Stimulated activated CD8-positive, alpha-beta memory T cell treated with anti-CD3 and anti-CD28 coated beads, Interleukin-4, amount 100 ng/mL, for 24 hours (primary cell): ENCODE measurements around the gene UNC5B.
"Not testable (repeated sequence)": the region's sequence is repeated elsewhere in the genome, so short reads cannot be mapped to it uniquely, and the experiment has no call there.

ENCODE experiments used
- DNase-seq: peaks from one replicate; pipeline ENCODE4 v3.0.0-alpha.2; 2020; ENCODE audit warnings: low read depth

The UNC5B gene

DNA sequence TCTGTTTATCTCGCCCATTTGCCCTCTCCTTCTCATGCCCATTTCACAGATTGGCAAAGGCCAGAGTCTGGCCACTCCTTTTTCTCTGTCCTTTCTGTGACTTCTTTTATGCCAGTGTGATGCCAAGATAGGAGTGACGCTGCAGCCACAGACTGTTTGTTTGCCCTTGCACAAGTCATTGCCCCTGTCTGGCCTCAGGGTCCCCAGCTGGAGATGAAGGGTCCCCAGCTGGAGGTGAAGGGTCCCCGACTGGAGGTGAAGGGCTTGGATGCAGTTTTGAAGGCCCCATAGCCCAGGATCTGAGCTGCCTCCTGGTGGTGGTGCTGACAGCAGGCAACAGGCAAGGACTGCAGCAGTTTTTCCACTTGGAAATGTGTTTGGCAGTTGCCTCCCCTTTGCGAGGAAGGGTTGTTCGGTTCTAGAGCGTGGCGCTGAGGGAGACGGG is 55.9 kb downstream of the UNC5B start:
- no peak for DNase-seq

DNA sequence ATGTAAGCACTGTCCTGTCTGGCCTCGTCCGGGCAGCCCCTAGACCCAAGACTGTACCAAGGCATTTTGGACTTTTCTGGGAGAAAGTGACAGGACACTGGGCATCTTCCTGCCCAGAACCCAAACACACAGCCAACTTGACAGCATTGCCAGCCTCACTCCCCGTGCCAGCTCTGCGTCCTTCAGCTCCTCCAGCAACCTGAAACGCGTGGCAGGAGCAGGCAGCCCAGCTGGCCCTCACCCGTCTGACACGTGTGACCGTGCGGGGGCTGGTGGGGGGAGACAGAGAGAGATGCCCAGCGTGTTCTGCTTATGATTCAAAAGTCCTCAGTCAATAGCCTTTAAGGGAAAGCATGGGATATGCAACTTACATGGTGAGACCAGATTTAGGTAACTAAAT is 56.4 kb downstream of the UNC5B start:
- no peak for DNase-seq

DNA sequence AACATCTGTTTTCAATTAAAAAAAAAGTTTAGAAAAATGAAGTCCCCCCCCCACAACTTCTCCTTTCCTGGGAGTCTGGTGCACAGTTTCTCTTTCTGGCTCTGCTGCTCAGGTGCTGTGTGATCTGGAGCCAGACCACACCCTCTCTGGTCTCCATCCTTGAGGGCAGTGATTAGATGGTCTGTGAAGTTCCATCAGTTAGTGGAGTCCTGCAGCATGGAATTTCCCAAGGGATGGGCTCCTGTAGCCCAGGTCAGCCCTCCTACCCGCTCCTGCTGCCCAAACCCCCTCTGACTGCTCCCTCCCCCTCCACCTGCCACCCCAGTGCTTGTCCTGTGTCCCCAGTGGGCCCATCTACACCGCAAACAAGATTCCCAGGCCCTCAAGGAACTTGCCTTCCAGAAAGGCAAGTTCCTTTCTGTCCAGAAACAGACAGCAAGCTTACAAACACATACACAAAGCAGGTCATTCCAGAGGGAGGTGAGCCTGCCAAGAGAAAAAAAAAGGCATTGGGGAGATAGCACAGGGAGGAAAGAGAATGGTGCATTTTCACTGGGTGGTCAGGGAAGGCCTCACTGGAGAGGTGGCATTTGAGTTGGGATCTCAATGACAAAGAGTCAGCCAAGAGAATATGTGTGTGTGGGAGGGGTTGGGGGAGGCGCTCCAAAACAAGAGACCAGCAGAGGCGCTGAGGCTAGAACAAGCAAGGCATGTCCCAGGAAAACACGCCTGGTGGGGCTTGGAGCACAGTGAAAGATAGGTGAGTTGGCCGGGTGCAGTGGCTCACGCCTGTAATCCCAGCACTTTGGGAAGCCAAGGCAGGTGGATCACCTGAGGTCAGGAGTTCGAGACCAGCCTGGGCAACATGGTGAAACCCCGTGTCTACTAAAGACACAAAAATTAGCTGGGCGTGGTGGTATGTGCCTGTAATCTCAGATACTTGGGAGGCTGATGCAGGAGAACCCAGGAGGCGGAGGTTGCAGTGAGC is 57.2 kb downstream of the UNC5B start:
- no peak for DNase-seq

DNA sequence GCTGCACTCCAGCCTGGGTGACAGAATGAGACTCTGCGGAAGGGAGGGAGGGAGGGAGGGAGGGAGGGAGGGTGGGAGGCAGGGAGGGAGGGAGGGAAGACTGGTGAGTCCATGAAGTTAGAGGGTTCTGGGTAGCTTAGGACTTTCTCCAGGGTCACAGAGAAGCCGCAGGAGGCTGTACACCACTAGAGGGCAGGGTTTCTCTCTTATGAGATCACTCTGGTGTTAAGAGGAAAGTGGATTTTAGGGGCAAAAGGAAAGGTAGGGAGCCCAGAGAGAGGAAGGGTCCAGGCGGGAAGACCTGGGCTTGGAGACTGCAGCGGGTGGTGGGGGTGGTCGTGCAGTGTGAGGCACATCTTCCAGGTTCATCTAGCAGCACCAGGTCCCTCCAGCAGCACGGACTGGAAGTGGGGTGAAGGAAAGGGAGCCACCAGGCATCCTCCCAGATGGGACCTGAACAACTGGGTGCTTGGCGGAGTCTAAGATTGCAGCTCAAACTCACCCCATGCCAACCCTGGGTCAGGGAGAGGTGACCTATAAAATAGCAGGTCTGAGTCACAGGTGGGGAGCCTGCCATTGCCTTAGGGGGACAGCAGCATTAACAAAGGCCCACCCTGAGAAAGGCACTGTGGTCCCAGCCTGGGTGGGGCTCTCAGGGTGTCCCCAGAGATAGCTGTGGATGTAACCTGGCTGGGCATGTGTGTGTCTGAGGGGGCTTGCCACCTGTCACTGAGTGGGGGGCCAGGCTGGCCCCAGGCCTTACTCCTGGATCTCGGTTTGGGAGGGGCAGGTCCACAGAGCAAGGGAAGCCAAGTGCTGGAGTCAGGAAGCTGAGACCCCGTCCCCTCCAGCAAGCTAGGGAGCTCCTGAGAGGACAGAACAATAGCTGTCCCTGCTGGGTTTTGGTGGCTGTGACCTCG is 58.2 kb downstream of the UNC5B start:
- no peak for DNase-seq

DNA sequence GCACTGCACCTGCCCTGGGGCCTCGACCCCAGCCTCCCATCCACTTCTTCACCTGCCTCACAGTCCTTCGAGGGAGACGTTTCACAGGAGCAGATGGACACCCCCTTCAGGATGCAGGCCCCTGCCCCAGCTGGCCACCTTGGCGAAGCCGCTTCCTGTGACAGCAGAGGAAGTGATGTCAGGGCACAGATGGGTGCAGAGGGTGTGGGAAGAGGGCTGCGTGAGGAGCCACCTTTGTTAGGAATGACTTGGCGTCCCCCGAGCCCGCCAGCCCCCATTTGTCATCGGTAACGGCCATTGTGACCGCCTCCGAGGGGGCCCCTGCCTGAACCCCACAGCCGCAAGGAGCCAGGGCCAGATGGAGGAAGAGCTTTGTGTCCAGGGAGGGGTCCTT is 59.3 kb downstream of the UNC5B start:
- DNase-seq = no peak

DNA sequence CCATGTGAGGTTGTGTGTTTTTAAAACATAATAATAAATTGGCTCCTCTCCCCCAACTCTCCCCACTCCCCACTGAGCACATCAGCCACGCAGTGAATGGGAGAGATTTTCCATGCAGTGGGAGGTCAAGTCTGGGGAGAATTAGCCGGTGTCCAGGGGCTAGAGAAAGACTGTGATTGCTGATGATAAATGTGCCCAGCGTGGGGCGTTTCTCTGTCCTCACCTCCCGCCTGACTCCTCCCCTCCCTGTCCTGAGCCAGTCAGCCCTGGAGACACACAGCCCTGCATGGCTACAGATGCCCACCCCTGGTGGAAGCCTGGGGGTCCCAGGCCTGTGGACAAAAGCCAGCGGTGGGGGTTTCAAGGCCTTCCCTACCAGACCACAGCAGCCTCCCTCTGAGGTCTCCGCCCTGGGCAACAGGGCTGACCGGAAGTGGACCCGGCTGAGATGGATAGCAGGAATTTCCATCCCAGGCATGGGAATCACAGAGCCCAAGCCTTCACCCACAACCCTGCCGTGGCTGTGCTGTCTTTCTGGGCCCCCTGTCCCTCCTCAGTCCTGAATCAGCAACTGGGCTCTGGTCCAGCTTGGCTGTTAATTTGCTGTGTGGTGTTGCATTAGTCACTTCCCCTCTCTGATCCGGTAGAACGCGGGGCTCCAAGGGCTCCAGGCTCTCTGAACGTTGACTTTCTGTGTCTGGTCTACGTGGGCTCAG is 59.8 kb downstream of the UNC5B start:
- no peak for DNase-seq

DNA sequence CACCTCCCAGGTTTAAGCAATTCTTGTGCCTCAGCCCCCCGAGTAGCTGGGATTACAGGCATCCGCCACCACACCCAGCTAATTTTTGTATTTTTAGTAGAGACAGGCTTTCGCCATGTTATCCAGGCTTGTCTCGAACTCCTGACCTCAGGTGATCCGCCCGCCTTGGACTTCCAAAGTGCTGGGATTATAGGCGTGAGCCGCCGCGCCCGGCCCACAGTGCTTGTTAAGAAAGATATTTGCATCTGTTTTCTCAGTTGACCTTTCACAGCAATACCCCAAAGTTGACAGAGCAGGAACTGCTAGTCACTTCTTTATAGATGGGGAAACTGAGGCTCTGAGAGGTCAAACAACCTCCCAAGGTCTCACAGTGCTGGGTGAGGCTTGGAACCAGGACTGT is 60.6 kb downstream of the UNC5B start:
- DNase-seq = not testable (repeated sequence)

DNA sequence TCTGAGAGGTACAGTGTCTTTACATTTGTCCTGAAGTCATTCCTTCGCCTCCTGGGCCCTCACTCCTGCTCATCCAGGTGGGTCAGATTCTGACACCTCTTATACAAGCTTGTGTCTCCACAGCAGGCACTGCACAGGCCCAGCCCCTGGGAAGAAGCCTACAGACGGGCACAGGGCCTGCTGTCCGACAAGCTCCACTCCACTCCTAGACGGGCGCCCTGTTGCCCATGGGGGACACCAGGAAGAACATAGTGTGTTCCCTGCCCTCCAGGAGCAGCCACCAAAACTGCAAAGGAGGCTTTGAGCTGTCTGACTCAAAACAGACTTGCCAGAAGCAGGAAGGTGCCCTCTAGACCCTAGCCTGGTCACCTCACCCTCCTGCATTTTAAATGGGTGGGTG is 61.1 kb downstream of the UNC5B start:
- no peak for DNase-seq

DNA sequence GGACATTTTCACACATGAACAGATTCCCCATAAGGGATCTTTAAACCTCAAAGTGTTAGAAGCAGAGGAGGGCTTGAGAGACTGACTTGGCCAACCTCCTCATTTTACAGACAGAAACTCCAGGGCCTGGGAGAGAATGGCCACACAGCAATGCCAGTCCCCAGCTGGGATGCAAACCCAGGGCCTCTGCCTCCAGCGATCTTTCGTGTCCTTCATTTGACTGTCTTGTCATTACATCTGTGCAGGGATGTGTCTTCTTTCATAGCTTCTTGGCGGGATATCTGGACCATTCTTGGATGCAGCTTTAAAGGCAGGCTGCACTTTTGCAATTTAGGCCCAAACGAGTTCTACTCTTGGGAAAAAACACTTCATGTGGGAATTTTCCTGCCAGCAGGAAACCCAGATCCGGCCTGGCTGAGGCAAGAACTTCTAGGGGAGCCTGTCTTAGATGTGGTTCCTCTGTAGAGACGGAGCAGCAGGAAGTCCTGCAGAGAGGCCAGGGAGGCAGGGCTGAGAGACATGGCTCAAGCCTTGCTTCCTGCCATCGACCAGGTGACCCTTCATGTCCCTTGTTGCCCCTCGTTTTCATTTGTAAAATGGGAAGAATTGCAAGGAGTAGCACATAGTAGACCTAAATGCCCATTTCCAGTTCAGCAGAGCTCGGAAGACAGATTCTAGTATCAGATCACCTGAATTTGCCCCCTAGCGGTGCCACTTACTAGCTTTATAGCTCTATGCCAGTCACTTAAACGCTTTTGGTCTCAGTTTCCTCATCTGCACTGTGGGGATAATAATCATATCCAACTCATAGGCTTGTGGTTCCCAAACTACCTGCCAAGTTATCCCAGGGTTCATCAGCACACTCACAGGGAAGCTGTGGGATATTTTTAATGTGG is 62.8 kb downstream of the UNC5B start:
- no peak for DNase-seq

DNA sequence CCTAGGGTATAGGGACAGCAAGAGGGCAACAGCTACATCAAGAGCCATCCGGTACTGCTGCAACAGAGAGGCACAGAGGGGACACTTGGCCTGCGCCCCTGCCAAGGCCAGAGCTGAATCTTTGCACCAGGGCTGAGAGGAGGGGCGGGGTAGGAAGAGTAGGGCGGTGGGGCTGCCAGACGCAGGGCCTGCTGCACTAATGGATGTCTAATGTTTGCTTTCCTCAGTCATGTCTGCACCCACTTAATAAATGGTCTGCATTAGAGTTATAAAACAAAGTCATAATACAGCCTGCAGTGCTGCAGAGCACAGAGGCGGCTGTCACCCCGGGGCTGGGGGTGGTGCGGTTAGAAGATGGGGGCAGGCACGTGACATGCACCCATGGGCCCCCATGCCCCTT is 64.5 kb downstream of the UNC5B start:
- DNase-seq = no peak

DNA sequence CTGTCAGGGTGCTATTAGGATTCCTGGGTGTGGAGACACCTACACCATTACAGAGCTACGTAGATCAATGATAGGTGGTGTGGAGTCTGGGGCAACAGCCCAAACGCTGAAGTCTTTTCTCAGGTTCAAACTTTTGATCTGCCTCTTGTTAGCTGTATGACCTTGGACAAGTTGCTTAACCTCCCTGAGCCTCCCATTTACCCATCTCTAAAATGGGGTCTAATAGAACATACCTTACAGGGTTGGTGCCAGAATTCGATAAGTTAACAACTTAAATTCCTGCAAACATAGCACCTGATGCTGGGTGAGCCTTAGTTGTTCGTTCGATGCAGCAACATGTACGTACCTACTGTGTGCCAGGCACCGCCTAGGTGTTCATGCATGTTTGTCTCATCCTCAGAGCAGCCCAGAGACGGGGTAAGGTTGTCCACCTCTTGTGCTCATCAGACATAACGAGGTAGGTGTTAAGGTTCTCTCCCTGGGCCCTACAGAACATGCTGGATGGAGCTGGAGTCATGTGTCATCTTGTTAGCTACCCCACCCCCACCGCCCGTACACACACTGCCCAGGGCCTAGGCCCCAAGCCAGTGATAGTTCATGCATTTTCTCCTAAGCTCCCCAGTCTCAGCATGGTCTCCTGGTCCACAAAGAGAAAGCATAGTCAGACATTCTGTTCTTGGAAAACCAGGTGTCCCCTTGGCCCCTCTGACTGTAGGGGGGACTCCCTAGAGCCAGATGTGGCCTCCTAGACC is 65.7 kb downstream of the UNC5B start:
- no peak for DNase-seq

DNA sequence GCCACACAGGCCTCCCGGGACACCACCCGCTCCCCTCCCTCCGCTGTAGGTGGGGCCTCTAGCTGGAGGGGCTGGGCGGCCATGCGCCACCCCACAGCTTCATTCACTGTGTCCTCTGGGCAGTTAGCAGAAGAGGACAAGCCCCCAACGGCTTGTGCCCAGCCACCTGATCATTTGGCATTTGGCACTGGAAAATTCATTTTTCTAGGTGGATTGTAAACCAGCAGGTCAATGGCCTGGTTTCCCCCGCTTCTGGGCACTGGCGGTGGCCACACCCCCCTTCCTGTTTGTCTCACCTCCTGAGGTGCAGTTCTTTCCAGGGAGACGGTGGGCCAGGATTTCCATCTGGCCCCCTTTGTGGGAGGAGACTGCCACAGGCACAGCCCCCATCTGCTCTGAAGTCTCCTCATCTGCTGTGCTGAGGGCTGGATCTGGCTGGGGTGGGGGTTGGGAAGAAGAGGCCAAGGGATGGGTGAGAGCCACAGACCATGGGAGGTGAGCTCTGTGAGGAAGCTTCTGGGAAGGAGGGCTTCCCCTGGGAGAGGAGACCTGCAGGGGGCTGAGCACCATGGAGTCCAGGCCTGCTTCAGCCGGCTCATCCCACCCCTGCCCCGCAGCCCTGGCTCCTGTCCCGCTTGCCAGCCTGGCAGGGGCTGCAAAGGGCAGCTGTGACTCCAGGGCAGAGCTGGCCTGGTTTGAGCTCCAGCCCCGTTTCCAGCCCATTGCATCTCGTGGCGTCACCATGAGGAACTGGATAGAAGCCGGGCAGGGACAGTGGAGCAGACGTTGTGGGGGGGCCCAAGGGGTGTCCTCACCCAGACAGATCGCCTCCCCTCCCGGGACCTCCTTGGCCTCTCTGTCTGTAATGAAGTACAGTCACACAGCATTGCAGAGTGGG is 66.6 kb downstream of the UNC5B start:
- no peak for DNase-seq

DNA sequence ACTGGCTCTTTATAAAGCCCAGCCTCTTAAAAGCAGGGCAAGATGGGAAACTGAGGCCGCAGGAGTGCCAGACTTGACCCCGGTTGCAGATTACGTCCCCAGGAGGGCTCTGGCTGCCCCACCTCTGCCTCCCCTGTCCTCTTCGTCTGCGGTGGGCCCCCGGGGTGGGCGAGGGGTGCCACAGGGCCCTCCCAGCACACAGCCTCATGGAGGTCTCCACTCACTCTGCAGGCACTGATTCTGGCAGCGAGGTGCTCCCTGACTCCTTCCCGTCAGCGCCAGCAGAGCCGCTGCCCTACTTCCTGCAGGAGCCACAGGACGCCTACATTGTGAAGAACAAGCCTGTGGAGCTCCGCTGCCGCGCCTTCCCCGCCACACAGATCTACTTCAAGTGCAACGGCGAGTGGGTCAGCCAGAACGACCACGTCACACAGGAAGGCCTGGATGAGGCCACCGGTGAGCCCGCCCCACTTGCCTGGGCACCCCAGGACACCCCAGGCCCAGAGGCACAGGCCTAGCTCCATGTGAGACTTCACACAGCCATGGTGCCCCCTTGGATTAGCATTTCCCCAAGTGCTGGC is 67.3 kb downstream of the UNC5B start:
- DNase-seq = no peak

DNA sequence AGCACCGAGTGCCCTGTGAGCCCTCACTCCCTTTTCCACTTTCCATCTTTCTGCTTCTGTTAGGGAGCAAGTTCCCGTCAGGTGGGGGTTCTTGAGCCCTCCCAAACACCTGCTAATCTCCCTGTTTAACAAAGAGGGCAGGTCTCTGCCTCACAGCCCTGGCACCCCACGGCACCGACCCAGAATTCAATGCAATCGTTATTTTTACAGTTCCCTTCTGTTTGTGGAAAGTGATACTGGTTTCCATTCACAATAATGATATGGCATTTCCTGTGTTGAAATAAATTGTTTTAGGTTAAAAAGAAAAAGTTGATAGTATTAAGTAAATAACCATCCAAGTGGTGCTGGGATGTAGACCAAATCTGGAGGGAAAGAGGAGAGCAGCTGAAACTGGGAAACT is 67.8 kb downstream of the UNC5B start:
- no peak for DNase-seq

DNA sequence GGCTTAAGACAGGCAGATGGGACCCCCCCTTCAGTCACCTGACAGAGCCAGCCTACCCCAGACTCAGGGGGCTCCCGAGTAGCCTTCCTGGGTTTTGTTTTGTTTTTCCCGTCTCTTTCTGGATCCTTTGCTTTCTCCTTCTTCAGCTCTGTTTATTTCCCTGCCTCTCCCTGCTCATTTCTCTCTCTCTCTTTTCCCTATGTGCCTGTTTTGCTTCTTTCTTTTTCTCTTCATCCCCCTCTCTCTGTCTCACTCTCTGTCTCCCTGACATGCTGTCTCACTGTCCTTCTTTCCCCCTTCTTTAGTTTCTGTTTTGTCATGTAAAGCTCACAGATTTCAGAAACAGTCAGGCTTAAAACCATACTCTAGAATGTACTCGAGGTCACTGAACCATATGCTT is 68.5 kb downstream of the UNC5B start:
- no peak for DNase-seq

DNA sequence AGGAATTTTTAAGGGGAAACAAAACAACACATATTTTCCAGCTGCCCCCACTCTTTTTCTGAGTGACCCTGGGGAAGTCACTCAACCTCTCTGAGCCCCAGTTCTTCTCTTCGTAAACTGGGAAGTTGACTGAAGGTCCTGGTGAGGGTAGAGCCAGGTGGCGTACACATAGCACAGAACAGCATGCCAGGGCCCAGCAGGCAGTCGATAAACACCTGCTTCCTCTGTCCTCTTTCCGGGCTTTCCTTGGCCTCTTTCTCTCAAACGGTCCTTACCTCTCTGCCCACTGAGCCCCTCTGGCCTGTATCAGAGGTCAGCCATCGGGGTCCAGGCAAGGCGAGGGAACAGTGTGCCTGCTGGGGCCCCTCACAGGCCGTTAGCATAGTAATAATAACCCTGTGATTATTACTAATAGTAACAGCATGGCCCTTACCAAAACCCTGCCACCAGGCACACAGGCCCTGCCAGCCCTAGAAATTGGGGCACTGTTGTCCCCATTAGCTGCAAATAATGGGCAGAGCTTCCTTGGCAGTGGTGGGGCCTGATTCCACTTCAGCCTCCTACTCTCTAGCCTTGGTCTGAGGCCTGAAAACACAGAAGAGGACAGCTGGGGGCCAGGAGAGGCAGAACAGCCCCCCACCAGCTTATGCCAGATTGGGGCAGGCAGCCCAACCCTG is 69.4 kb downstream of the UNC5B start:
- no peak for DNase-seq

DNA sequence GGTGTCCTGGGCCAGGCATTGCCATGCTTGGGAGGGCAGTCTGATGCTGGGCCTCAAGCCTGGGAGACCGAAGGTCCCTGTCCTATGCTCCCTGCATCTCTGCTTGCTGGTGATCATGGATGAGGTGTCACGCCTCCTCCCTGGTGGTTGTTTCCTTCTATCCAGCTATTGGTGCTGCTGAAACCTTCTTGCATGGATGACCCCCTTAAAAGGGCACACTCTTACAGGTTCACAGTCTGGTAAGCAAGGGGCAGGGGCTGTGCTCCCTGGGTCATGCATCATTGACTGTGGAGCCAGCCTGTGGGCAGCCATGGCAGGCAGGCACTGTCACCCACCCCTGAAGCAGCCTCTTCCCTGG is 69.9 kb downstream of the UNC5B start:
- no peak for DNase-seq

DNA sequence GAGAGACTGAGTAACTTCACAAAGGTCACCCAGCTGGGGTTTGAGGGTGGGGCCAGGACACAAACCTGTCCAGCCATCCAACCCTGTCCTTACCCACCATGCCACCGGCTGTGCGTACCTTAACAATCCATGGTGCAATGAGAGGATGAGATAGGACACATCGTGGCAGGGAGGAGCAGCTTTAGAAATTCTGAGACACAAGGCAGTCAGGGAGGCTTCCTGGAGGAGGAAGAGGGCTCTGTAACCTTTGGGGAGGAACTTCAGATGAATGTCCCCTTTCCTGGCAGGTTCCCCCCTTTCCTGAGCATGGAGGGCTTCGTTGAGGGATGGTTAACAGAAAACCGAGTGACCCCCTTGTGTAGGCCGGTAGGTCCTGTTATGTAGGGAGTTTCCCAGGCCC is 71.0 kb downstream of the UNC5B start:
- no peak for DNase-seq

DNA sequence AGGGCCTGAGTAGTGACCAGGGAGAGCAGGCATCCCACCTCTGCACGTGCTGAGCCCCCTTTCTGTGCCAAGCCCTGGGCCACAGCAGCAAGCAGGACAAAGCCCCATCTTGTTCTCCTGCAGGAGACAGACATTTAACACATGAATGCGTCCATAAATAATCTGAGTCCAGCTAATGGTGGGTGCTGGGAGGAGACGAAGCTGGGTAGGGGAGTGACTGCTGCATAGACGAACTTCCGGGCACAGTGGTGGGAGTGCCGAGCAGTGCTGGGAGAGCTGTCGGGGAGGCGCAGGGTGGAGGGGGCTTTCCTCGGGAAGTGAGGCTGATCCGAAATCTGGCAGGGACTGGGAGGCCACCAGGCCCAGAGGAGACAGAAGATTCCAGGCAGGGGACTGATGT is 71.5 kb downstream of the UNC5B start:
- no peak for DNase-seq
